ENCODE results near the gene PKMYT1. TPM values are rescaled to one million over a fixed set of nuclear protein-coding genes. Genes with fewer than 3 reads are reported as not detected.

The PKMYT1 gene
- total and polyA plus RNA-seq, 2 of the 4 experiments (the other 2 are of a cell fraction): 1.8 to 14.9 TPM

DNA sequence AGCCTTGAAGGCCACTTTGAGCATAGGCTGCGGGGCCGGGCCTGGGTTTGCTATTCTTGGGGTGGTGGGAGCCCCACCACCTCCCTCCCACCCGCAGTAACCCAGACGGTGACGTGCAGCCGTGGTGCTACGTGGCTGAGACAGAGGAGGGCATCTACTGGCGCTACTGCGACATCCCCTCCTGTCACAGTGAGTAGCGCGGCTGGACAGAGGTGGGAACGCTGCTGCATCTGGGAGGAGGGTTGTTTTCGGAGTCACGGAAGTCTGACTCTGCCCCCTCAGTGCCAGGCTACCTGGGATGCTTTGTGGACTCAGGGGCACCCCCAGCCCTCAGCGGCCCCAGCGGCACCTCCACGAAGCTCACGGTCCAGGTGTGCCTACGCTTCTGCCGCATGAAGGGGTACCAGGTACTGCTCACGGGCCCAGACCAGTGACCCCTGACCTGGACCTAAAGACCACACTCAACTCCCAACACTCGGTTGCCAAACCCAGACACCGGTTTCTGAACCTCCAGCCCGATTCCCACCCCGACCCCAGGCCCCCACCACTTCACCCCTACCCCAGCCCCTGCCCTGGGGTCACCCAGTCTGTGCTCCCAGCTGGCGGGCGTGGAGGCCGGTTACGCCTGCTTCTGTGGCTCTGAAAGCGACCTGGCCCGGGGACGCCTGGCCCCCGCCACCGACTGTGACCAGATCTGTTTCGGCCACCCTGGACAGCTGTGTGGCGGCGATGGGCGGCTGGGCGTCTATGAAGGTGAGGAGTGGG is 14.0 kb downstream of the PKMYT1 start:
- ATAC-seq (ENCODE audit: low read depth) (no peak), DNase-seq (no peak)
- dilution Hi-C loops (cut with HindIII; ENCODE audit: low sequenced_read_pairs, unreplicated experiment): no loop called here
- no peak overlapping the region for H3K27ac ChIP-seq (ENCODE audit: insufficient read depth, low read length)
- peaks cover 32% of the 10 kb centered on the region for H4K20me1 ChIP-seq (ENCODE audit: insufficient read depth, low read length)
- no peak overlapping the region for H3K9ac ChIP-seq (ENCODE audit: low read depth, low read length)
- no peak overlapping the region for H3K4me3 ChIP-seq (ENCODE audit: insufficient read depth, low read depth, low read length)
- H3K18ac ChIP-seq (ENCODE audit: low read depth, low read length): no peak overlapping the region
- H3K36me3 ChIP-seq (ENCODE audit: control insufficient read depth, insufficient read depth, low read length): no peaks in the 10 kb centered on the region
- in situ Hi-C loops (cut with MboI; ENCODE audit: low sequenced_read_pairs): no loop called here
- H2BK5ac ChIP-seq (ENCODE audit: low read depth, low read length, poor library complexity, severe bottlenecking): no peak overlapping the region
- H2BK120ac ChIP-seq (ENCODE audit: low read depth, low read length): no peak overlapping the region
- H3K27me3 ChIP-seq (ENCODE audit: control insufficient read depth, insufficient read depth, low read length): peaks cover 52% of the 10 kb centered on the region
- no peak overlapping the region for H3K4ac ChIP-seq (ENCODE audit: low read depth, low read length)
- no peak overlapping the region for H2AK9ac ChIP-seq (replicated peaks; ENCODE audit: low read depth, low read length, poor library complexity)
- peaks cover 5 to 19% of the 10 kb centered on the region in 2 experiments; a peak in 3 of 4 replicates for H3K79me1 ChIP-seq (ENCODE audit: low read depth in 1 of 2, low read length in 2 of 2)
- H4K8ac ChIP-seq (ENCODE audit: low read depth in 2 of 2, low read length in 2 of 2): no peak overlapping the region
- no peaks in the 10 kb centered on the region; the same call in 1 of the 2 replicates for H3K9me3 ChIP-seq (ENCODE audit: control insufficient read depth, insufficient read depth, low read length)
- TF ChIP-seq, protein P1, sequence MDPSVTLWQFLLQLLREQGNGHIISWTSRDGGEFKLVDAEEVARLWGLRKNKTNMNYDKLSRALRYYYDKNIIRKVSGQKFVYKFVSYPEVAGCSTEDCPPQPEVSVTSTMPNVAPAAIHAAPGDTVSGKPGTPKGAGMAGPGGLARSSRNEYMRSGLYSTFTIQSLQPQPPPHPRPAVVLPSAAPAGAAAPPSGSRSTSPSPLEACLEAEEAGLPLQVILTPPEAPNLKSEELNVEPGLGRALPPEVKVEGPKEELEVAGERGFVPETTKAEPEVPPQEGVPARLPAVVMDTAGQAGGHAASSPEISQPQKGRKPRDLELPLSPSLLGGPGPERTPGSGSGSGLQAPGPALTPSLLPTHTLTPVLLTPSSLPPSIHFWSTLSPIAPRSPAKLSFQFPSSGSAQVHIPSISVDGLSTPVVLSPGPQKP (IDR thresholded peaks at IDR 0.05; ENCODE audit: borderline replicate concordance, low read depth, low read length): no peak
- no peak for TF ChIP-seq RCOR1 (IDR thresholded peaks at IDR 0.05; ENCODE audit: insufficient replicate concordance, low read length)
- no peak for TF ChIP-seq MAZ (IDR thresholded peaks at IDR 0.05; ENCODE audit: borderline replicate concordance, low read depth, low read length)
- no peak overlapping the region for H2AK5ac ChIP-seq (ENCODE audit: low read depth, low read length)
- peaks cover 17% of the 10 kb centered on the region for H3K9me1 ChIP-seq (ENCODE audit: insufficient read depth, low read length)
- ChIA-PET POLR2A (ENCODE audit: unreplicated experiment) (no interaction called here), CTCF (no interaction called here)
- no TSS peak for BruUV-seq (replicated peaks)
- H3K14ac ChIP-seq (replicated peaks; ENCODE audit: low read depth, low read length): no peak overlapping the region
- H2BK20ac ChIP-seq (ENCODE audit: low read depth, low read length): no peak overlapping the region
- H3K4me1 ChIP-seq (ENCODE audit: control insufficient read depth, insufficient read depth, low read length): peaks cover 7% of the 10 kb centered on the region; the same call in 1 of the 2 replicates
- 66% methylated on average over 13 of the region's 39 CpGs; no CpG with 5 or more reads in 1 of the 2 experiments for WGBS, 2 experiments (ENCODE audit: extremely low coverage in 2 of 2, insufficient read length in 1 of 2)
- H2AFZ ChIP-seq (replicated peaks; ENCODE audit: low read length, poor library complexity): no peak overlapping the region
- H3K23ac ChIP-seq (ENCODE audit: low read depth, low read length): no peak overlapping the region
- H2BK15ac ChIP-seq (ENCODE audit: low read depth, low read length): no peak overlapping the region
- intact Hi-C loops (cut with micrococcal nuclease): no loop called here
- H3K4me2 ChIP-seq (ENCODE audit: low read depth, low read length): no peak overlapping the region
- H4K5ac ChIP-seq (ENCODE audit: low read depth, low read length): no peak overlapping the region
- H3K56ac ChIP-seq (ENCODE audit: extremely low read depth, insufficient read depth, low read length): no peak overlapping the region
- no peak overlapping the region for H4K91ac ChIP-seq (ENCODE audit: insufficient read depth, low read depth, low read length)
